ENCODE results near the gene CCDC85B. TPM values are rescaled to one million over a fixed set of nuclear protein-coding genes. Genes with fewer than 3 reads are reported as not detected.

CCDC85B gene
- total and polyA plus RNA-seq, 4 donors = 15.7 to 53.9 (median 36.8) TPM

DNA sequence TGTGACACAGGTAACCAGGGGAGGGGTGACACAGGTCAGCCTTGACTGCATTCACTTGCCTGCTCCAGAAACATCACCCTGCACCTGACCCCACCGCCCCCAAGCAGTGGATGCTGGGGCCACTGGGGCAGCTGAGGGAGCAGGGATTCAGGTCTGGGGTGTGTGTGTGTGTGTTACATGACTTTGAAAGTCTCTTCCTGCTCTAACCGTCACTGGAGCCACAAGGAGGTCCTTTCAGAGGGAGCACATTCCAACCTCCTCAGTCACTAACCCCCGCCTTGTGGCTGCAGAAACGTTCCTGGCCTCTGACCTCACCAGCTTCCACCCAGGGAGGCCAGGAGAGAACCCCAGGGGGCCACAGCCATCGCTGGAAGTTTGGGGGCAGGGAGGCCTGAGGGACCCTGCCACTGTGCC is 12.6 kb downstream of the CCDC85B start:
- no peak overlapping the region for H3K4me3 ChIP-seq (ENCODE audit: low read depth, low read length)
- H3K27me3 ChIP-seq (ENCODE audit: control insufficient read depth, insufficient read depth, low read length) = peaks cover 55% of the 10 kb centered on the region
- H3K27ac ChIP-seq (ENCODE audit: low read depth, low read length) = no peak overlapping the region
- WGBS (ENCODE audit: insufficient coverage) = 11% methylated on average over 4 of the region's 5 CpGs
- DNase-seq (ENCODE audit: low read depth in 4 of 6, low spot score in 6 of 6) = no peak
- peaks cover 18% of the 10 kb centered on the region for H3K4me1 ChIP-seq (ENCODE audit: control insufficient read depth, insufficient read depth, low read length)
- H3K9me3 ChIP-seq (ENCODE audit: control insufficient read depth, insufficient read depth, low read length) = no peaks in the 10 kb centered on the region
- no peaks in the 10 kb centered on the region for H3K36me3 ChIP-seq (ENCODE audit: control insufficient read depth, insufficient read depth, low read length)

DNA sequence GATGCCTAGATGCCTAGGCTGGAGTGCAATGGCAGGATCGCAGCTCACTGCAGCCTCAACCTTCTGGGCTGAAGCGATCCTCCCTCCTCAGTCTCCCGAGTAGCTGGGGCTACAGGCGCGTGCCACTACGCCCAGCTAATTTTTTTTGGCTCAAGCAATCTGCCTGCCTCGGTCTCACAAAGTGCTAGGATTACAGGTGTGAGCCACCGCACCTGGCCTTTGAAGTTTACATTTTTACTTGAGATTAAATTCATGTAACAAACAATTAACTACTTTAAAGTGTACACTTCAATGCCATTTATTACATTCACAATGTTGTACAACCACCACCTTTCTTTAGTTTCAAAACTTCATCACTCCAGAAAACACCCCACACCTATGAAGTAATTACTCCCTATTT is 13.2 kb downstream of the CCDC85B start:
- 75% methylated on average over 8 of the region's 8 CpGs for WGBS (ENCODE audit: insufficient coverage)
- Histone ChIP-seq H3K27ac (ENCODE audit: low read depth, low read length) (no peak overlapping the region), H3K4me3 (ENCODE audit: low read depth, low read length) (no peak overlapping the region), H3K4me1 (ENCODE audit: control insufficient read depth, insufficient read depth, low read length) (peaks cover 18% of the 10 kb centered on the region), H3K36me3 (ENCODE audit: control insufficient read depth, insufficient read depth, low read length) (no peaks in the 10 kb centered on the region), H3K9me3 (ENCODE audit: control insufficient read depth, insufficient read depth, low read length) (no peaks in the 10 kb centered on the region), H3K27me3 (ENCODE audit: control insufficient read depth, insufficient read depth, low read length) (peaks cover 50% of the 10 kb centered on the region)
- DNase-seq (ENCODE audit: low read depth in 4 of 6, low spot score in 6 of 6) = no peak

DNA sequence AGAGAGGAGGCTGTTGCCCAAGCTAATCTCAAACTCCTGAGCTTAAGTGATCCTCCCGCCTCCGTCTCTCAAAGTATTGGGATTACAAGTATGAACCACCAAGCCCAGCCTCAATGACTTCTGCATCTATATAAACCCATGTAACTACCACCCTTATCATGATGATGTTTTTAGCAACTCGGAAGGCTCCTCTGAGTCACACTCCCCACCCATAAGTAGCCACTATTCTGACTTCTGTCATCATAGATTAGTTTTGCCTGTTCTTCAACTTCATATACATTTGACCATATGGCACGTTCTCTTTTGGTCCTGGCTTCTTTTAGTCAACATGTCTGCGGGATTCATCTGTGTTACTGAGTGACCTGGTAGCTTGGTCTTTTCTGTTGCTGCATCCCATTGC is 16.1 kb downstream of the CCDC85B start:
- peaks cover 5% of the 10 kb centered on the region for H3K4me1 ChIP-seq (ENCODE audit: control insufficient read depth, insufficient read depth, low read length)
- no peak overlapping the region for H3K4me3 ChIP-seq (ENCODE audit: low read depth, low read length)
- DNase-seq (ENCODE audit: low read depth in 4 of 6, low spot score in 6 of 6) = no peak
- H3K27ac ChIP-seq (ENCODE audit: low read depth, low read length) = no peak overlapping the region
- WGBS (ENCODE audit: insufficient coverage) = 92% methylated on average over 4 of the region's 5 CpGs
- no peaks in the 10 kb centered on the region for H3K9me3 ChIP-seq (ENCODE audit: control insufficient read depth, insufficient read depth, low read length)
- no peaks in the 10 kb centered on the region for H3K36me3 ChIP-seq (ENCODE audit: control insufficient read depth, insufficient read depth, low read length)
- peaks cover 21% of the 10 kb centered on the region for H3K27me3 ChIP-seq (ENCODE audit: control insufficient read depth, insufficient read depth, low read length)

DNA sequence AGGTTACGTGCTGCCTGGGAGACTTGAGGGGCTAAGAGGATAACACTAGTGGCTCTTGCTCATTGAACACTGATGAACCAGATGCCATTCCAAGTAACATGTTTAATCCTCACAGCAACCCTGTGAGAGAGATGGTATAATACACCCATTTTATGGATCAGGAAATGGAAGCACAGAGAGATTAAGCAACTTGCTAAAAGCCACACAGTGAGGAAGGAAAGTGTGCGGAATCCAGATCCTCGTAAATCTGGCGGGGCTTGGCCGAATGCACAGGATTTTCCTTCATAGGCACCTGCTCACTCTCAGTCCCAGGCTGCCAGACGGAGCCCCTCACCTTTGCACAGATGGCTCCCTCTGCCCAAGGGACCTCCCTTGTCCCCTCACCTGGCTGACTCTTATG is 17.4 kb downstream of the CCDC85B start:
- H3K27ac ChIP-seq (ENCODE audit: low read depth, low read length) = no peak overlapping the region
- H3K4me1 ChIP-seq (ENCODE audit: control insufficient read depth, insufficient read depth, low read length) = peaks cover 11% of the 10 kb centered on the region
- H3K36me3 ChIP-seq (ENCODE audit: control insufficient read depth, insufficient read depth, low read length) = no peaks in the 10 kb centered on the region
- DNase-seq (ENCODE audit: low read depth in 4 of 6, low spot score in 6 of 6) = no peak
- WGBS (ENCODE audit: insufficient coverage) = 89% methylated on average over 5 of the region's 6 CpGs
- H3K9me3 ChIP-seq (ENCODE audit: control insufficient read depth, insufficient read depth, low read length) = no peaks in the 10 kb centered on the region
- no peak overlapping the region for H3K4me3 ChIP-seq (ENCODE audit: low read depth, low read length)
- H3K27me3 ChIP-seq (ENCODE audit: control insufficient read depth, insufficient read depth, low read length) = peaks cover 14% of the 10 kb centered on the region

DNA sequence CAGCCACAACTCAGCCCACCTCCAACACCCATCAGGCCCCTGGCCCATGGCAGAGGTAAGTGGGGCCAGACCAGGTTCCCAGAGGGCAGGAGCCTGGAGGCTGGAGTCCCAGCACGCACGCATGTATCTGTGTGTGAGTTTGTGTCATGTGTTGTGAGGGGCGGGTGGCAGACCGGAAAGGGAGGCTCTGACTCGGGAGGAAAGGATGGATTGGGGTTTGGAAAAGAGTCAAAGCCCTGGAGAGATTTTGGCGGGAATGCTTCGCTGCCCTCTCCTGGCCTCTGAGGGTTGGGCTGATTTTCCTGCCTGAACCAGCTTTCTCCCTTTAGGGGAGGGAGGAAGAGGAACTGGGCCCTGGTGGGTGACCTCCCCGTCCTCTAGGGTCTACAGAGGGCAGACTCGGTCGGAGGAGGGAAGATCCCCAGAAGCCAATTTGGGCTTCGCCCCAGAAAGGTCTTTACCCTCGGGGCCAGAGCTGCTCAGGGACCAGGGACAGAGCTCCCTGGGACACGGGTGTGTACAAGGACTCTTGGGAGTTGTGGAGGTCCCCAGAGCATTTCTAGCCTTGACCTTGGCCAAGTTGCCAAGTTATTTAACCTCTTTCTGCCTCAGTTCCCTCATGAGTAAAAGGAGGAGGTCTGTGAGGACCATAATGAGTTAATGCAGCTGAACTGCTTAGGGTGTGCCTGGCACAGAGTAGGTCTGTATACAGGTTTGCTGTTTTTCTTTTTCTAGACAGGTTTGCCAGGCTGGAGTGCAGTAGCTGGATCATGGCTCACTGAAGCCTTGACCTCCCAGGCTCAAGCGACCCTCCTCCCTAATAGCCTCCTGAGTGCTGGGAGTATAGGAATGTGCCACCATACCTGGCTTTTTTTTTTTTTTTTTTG is 21.5 kb downstream of the CCDC85B start:
- peak in 2 of 6 donors; percentile 19 to 69 for DNase-seq (ENCODE audit: low read depth in 4 of 6, low spot score in 6 of 6)
- Histone ChIP-seq H3K36me3 (ENCODE audit: control insufficient read depth, insufficient read depth, low read length) (peaks cover 9% of the 10 kb centered on the region), H3K4me3 (ENCODE audit: low read depth, low read length) (no peak overlapping the region), H3K27me3 (ENCODE audit: control insufficient read depth, insufficient read depth, low read length) (peaks cover 7% of the 10 kb centered on the region), H3K27ac (ENCODE audit: low read depth, low read length) (no peak overlapping the region), H3K4me1 (ENCODE audit: control insufficient read depth, insufficient read depth, low read length) (peaks cover 29% of the 10 kb centered on the region), H3K9me3 (ENCODE audit: control insufficient read depth, insufficient read depth, low read length) (no peaks in the 10 kb centered on the region)
- 28% methylated on average over 13 of the region's 14 CpGs for WGBS (ENCODE audit: insufficient coverage)

DNA sequence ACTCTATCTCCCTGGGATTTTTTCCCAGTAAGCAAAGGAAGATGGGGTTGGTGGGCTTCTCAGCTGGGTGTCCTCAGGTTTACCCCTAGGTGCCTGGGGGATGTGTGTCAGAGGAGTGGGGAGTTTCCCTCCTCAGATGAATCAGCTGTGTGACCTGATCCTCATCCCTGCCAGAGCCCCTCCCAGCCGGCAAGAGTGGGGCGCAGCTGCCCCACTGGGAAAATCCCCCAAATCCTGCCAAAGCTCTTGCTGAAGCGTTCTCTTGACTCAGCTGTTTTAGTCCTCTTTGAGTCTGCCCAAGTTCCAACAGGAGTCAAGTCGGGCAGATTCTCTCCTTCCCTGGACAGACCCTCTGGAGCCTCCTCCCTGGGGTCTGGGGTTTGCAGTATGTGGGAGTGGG is 22.4 kb downstream of the CCDC85B start:
- Histone ChIP-seq H3K9me3 (ENCODE audit: control insufficient read depth, insufficient read depth, low read length) (no peaks in the 10 kb centered on the region), H3K27ac (ENCODE audit: low read depth, low read length) (no peak overlapping the region), H3K27me3 (ENCODE audit: control insufficient read depth, insufficient read depth, low read length) (peaks cover 3% of the 10 kb centered on the region), H3K4me1 (ENCODE audit: control insufficient read depth, insufficient read depth, low read length) (peaks cover 38% of the 10 kb centered on the region), H3K4me3 (ENCODE audit: low read depth, low read length) (no peak overlapping the region), H3K36me3 (ENCODE audit: control insufficient read depth, insufficient read depth, low read length) (peaks cover 17% of the 10 kb centered on the region)
- no peak for DNase-seq (ENCODE audit: low read depth in 4 of 6, low spot score in 6 of 6)
- 82% methylated on average over 3 of the region's 4 CpGs for WGBS (ENCODE audit: insufficient coverage)

DNA sequence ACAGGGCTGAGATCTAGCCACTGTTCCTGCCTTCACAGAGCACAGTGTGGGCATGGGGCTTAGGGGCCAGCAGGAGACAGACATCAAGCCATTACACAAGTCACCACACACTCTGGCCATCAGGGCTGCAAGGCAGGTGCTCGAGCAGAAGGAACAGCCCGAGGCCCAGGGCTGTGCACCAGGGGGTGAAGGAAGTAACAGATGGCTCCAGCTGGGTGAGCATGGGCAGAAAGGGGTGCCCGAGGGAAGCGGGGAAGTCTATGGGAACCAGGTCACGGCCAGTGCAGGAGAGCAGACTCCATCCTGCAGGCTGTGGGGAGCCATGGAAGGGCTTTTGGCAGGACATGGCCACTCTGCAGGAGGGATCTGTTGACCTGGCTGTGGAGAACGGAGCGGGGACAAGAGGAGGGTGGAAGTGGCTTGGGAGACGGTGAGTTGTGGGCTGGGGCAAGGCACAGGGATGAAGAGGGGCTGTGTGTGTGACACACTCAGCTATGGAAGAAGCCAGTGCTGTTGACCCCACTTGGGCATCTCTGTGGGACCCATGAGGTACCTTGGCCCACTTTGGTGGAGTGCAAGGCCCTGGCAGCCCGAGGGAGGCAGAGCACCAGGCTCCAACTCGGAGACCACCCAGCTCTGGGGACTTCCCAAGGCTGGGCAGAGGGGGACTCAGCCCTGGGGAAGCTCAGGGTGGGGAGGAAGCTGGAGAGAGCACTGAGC is 24.8 kb downstream of the CCDC85B start:
- Histone ChIP-seq H3K27ac (ENCODE audit: low read depth, low read length) (no peak overlapping the region), H3K4me3 (ENCODE audit: low read depth, low read length) (no peak overlapping the region), H3K9me3 (ENCODE audit: control insufficient read depth, insufficient read depth, low read length) (no peaks in the 10 kb centered on the region), H3K4me1 (ENCODE audit: control insufficient read depth, insufficient read depth, low read length) (peaks cover 51% of the 10 kb centered on the region), H3K27me3 (ENCODE audit: control insufficient read depth, insufficient read depth, low read length) (no peaks in the 10 kb centered on the region), H3K36me3 (ENCODE audit: control insufficient read depth, insufficient read depth, low read length) (peaks cover 20% of the 10 kb centered on the region)
- DNase-seq (ENCODE audit: low read depth in 4 of 6, low spot score in 6 of 6) = no peak
- WGBS (ENCODE audit: insufficient coverage) = 70% methylated on average over 10 of the region's 10 CpGs

DNA sequence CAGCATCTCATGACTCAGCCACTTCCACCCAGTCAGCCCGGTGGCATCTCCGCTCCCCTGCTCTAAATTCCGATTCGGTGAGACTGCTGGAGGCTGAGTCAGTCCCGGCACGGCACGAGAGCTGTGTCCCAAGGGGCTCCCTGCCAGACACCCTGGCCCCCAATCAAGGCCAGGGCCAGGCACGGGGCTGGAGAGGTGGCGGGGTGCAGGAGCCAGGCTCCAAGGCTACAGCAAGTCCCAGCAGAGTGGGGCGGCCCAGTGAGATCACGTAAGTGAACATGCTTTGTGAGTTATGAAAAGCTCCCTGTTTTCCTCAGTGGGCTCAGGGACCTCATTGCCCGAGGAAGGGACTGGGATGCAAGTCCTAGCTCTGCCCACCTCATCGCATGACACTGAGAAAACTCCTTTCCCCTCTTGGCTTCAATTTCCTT is 25.4 kb downstream of the CCDC85B start:
- no peaks in the 10 kb centered on the region for H3K9me3 ChIP-seq (ENCODE audit: control insufficient read depth, insufficient read depth, low read length)
- no peaks in the 10 kb centered on the region for H3K27me3 ChIP-seq (ENCODE audit: control insufficient read depth, insufficient read depth, low read length)
- no peak overlapping the region for H3K27ac ChIP-seq (ENCODE audit: low read depth, low read length)
- DNase-seq (ENCODE audit: low read depth in 4 of 6, low spot score in 6 of 6) = no peak
- H3K36me3 ChIP-seq (ENCODE audit: control insufficient read depth, insufficient read depth, low read length) = peaks cover 26% of the 10 kb centered on the region
- WGBS (ENCODE audit: insufficient coverage) = 65% methylated on average over 11 of the region's 13 CpGs
- H3K4me3 ChIP-seq (ENCODE audit: low read depth, low read length) = no peak overlapping the region
- peaks cover 57% of the 10 kb centered on the region for H3K4me1 ChIP-seq (ENCODE audit: control insufficient read depth, insufficient read depth, low read length)

DNA sequence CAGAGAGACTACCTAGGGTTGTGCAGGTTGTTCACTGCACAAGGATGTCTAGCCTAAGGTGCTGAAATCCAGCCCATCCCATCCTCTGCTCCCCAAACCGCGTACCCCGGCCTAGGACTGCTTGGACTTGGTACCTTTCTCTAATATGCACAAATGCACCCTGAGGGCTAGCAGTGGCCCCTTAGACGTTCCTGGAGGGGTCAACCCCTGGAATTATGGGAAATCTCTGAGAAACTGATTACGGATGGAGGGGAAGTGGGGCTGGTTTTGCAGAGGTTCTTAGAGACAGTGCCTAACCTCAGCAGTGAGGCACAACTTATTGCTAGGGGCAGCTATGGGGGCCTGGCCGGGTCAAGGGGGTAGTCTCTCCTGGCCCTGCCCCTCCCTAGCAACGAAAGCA is 25.9 kb downstream of the CCDC85B start:
- no peak overlapping the region for H3K4me3 ChIP-seq (ENCODE audit: low read depth, low read length)
- 88% methylated on average over 5 of the region's 7 CpGs for WGBS (ENCODE audit: insufficient coverage)
- peaks cover 57% of the 10 kb centered on the region for H3K4me1 ChIP-seq (ENCODE audit: control insufficient read depth, insufficient read depth, low read length)
- peaks cover 32% of the 10 kb centered on the region for H3K36me3 ChIP-seq (ENCODE audit: control insufficient read depth, insufficient read depth, low read length)
- H3K9me3 ChIP-seq (ENCODE audit: control insufficient read depth, insufficient read depth, low read length) = no peaks in the 10 kb centered on the region
- no peaks in the 10 kb centered on the region for H3K27me3 ChIP-seq (ENCODE audit: control insufficient read depth, insufficient read depth, low read length)
- DNase-seq (ENCODE audit: low read depth in 4 of 6, low spot score in 6 of 6) = no peak
- H3K27ac ChIP-seq (ENCODE audit: low read depth, low read length) = no peak overlapping the region

Measured in spinal cord (tissue), 10 donors.